ENCODE results near the gene MEGF9.

- no peak for TF ChIP-seq POLR2A (IDR thresholded peaks at IDR 0.05)
- TF ChIP-seq CTCF (IDR thresholded peaks at IDR 0.05) = no peak
- no peak for TF ChIP-seq EP300 (IDR thresholded peaks at IDR 0.05)
These were observed 154.7 kb downstream of the MEGF9 start for GRCh38 chr9:120559546-120559945.

Measured in tibial nerve (tissue), 4 donors.